Chondrocyte (in vitro differentiated cells): ENCODE results near the gene PLXNA2. TPM values are rescaled to one million over a fixed set of nuclear protein-coding genes. Genes with fewer than 3 reads are reported as not detected.

Experiments
- DNase-seq: peaks from one replicate; pipeline ENCODE4 v3.0.0; 2021; ENCODE audit warnings: mixed read lengths, low spot score
- H3K27ac Mint-ChIP-seq: one replicate; pipeline ENCODE4 v1.8.0; 2021; ENCODE audit warnings: mild to moderate bottlenecking, moderate library complexity, mixed read lengths; ENCODE audit not compliant: unreplicated experiment
- H3K27me3 Mint-ChIP-seq: 2 replicates; pipeline ENCODE4 v1.8.0; 2021; ENCODE audit warnings: low read depth, mixed read lengths
- H3K36me3 Mint-ChIP-seq: 2 replicates; pipeline ENCODE4 v1.8.0; 2021; ENCODE audit warnings: low read depth, mixed read lengths
- H3K4me1 Mint-ChIP-seq: 2 replicates; pipeline ENCODE4 v1.8.0; 2021; ENCODE audit warnings: low read depth, mild to moderate bottlenecking, mixed read lengths
- H3K4me3 Mint-ChIP-seq: one replicate; pipeline ENCODE4 v1.8.0; 2021; ENCODE audit warnings: mild to moderate bottlenecking, moderate library complexity, mixed read lengths; ENCODE audit not compliant: unreplicated experiment
- H3K9me3 Mint-ChIP-seq: 2 replicates; pipeline ENCODE4 v1.8.0; 2021; ENCODE audit warnings: low read depth, mixed read lengths
- total RNA-seq: library from RNA; stranded (reverse); gene quantifications from 3 replicates; pipeline ENCODE4 v1.2.1, GENCODE V29; 2021
- TF ChIP-seq, protein P1 (sequence below): fragments of 200-600 bp; sonication (generic); IDR thresholded peaks from 2 replicates; pipeline ENCODE4 v1.5.0; 2021; ENCODE audit warnings: antibody characterized with exemption, mild to moderate bottlenecking, moderate library complexity

PLXNA2 gene
- total RNA-seq, 1 donor from 2014 or later: 22.0 TPM

DNA sequence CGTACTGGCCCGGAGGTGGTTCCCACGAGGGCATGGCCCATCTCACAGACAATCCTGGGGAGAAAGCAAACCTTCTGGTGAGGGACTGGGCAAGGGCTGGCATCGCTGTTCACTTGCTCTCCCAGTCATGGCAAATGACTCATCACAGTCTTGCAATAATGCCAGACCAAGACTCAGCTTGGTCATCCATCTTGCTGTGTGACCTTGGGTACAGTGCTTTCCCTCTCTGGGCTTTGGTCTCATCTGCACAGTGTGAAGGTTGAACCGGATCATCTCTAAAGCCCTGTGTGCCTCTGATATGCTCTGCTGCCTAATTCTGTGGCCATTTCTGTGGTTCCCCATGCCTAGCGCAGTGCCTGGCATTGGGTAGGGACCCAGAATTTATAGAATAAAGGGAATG is 189.7 kb downstream of the PLXNA2 start:
- Mint-ChIP-seq H3K27ac (no peak overlapping the region), H3K4me3 (no peak overlapping the region), H3K4me1 (peaks cover 15% of the 10 kb centered on the region), H3K9me3 (no peaks in the 10 kb centered on the region), H3K27me3 (no peaks in the 10 kb centered on the region), H3K36me3 (peaks cover 36% of the 10 kb centered on the region)
- TF ChIP-seq, protein P1, sequence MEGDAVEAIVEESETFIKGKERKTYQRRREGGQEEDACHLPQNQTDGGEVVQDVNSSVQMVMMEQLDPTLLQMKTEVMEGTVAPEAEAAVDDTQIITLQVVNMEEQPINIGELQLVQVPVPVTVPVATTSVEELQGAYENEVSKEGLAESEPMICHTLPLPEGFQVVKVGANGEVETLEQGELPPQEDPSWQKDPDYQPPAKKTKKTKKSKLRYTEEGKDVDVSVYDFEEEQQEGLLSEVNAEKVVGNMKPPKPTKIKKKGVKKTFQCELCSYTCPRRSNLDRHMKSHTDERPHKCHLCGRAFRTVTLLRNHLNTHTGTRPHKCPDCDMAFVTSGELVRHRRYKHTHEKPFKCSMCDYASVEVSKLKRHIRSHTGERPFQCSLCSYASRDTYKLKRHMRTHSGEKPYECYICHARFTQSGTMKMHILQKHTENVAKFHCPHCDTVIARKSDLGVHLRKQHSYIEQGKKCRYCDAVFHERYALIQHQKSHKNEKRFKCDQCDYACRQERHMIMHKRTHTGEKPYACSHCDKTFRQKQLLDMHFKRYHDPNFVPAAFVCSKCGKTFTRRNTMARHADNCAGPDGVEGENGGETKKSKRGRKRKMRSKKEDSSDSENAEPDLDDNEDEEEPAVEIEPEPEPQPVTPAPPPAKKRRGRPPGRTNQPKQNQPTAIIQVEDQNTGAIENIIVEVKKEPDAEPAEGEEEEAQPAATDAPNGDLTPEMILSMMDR: no peak
- no peak for DNase-seq

DNA sequence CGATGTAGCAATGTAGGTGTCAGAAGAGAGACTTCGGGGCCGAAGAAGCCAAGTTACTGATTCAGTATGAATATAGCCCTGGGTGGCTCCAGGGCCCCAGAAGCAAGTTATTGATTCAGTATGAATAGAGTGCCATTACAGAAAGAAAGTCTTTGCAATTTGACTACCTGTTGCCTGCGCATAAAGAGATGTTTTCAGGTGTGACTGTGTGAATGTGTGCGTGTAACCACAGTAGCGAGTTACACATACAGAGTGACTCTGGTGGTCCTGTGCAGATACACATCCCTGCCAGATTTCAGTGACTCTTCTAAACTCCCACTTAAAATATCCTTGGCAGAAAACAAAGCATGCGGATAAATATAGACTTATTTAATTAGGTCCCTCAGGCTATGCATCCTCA is 190.5 kb downstream of the PLXNA2 start:
- Mint-ChIP-seq H3K27me3 (no peaks in the 10 kb centered on the region), H3K36me3 (peaks cover 36% of the 10 kb centered on the region), H3K4me3 (no peak overlapping the region), H3K27ac (no peak overlapping the region), H3K9me3 (no peaks in the 10 kb centered on the region), H3K4me1 (peaks cover 13% of the 10 kb centered on the region)
- no peak for DNase-seq
- TF ChIP-seq, protein P1: no peak

DNA sequence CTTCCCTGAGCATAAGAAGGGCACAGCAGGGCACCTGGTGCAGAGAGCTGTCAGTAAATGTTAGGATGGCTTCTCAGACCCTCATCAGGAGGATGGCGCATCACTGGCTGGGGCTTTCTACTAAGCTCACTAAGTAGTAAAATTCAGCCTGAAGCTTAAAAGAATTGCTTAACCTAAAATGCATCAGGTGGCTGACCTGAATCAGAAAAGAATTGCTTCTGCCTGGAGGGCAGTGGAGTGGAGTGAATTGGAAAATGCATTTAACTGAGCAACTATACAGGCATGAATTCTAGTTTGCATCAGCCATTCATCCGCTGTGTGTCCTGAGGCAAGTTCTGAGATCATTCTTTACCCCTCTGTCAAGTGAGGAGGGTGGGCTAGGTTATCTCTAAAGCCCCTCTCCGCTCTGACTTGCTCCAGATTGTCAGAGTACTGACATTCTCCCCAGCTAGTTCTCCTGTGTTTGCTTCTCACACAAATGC is 191.2 kb downstream of the PLXNA2 start:
- Mint-ChIP-seq H3K4me1 (peaks cover 10% of the 10 kb centered on the region), H3K36me3 (peaks cover 36% of the 10 kb centered on the region), H3K4me3 (no peak overlapping the region), H3K9me3 (no peaks in the 10 kb centered on the region), H3K27me3 (no peaks in the 10 kb centered on the region), H3K27ac (no peak overlapping the region)
- DNase-seq: no peak
- TF ChIP-seq, protein P1: no peak

DNA sequence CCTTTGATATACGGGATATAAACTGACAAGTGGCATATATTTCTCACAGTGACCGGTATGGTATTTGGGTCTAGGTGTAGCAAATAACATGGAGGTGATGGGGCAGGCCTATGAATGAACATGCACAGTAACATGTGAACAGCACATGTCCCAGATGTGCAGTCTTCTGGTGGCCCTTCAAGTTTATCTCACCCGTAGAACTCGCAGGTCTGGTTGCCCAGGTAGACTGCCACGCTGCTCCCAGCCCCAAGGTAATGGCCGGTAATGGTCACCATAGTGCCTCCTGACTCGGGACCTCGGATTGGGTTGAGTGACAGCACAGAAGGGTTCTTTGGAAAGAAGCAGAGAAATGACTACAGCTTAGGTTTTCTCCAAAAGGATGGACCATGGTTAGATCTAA is 192.0 kb downstream of the PLXNA2 start:
- H3K36me3 Mint-ChIP-seq: peaks cover 36% of the 10 kb centered on the region
- TF ChIP-seq, protein P1: no peak
- no peaks in the 10 kb centered on the region for H3K27me3 Mint-ChIP-seq
- H3K27ac Mint-ChIP-seq: no peak overlapping the region
- H3K9me3 Mint-ChIP-seq: no peaks in the 10 kb centered on the region
- H3K4me1 Mint-ChIP-seq: peaks cover 18% of the 10 kb centered on the region
- no peak for DNase-seq
- H3K4me3 Mint-ChIP-seq: no peak overlapping the region

DNA sequence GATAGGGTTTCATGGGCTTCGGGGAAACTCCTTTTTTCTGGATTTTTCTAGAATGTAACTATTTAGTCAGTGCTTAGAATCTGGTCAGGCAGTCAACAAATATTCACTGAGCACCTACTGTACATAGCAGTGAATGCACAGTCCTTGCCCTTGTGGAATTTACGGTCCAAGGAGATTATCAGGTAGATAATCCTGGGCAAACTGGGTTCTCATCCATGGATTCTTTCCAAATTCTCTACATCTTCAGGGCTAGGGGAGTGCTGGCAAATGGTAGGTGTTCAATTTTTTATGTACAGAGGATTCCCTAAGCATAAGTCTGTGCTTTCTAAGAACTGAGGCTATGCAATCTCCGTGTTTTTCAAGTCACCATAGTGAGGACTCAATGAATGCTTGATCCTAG is 192.5 kb downstream of the PLXNA2 start:
- Mint-ChIP-seq H3K4me3 (no peak overlapping the region), H3K36me3 (peaks cover 34% of the 10 kb centered on the region), H3K27ac (no peak overlapping the region), H3K27me3 (no peaks in the 10 kb centered on the region), H3K9me3 (no peaks in the 10 kb centered on the region), H3K4me1 (peaks cover 22% of the 10 kb centered on the region)
- TF ChIP-seq, protein P1: no peak
- no peak for DNase-seq
